KBM-7 (cell line): ENCODE data around the gene C5orf58.

Experiments
- DNase-seq: peaks from one replicate; pipeline ENCODE4 v3.0.0-alpha.2; 2015
- in situ Hi-C: fragments of 300-500 bp; cut with MboI; formaldehyde crosslinking; loops from 2 replicates; pipeline ENCODE4 v1.14.3; 2020; ENCODE audit warnings: low sequenced_read_pairs, low pct_unique_long_range_greater_than_20kb, mixed read lengths

C5orf58 gene

GRCh38 chr5:170249355-170249754 lies 16.6 kb downstream of the C5orf58 start:
- DNase-seq = no peak
- in situ Hi-C loops = no loop called here

GRCh38 chr5:170250810-170251317 lies 18.1 kb downstream of the C5orf58 start:
- DNase-seq = no peak
- in situ Hi-C loops = no loop called here

GRCh38 chr5:170251462-170251861 lies 18.7 kb downstream of the C5orf58 start:
- in situ Hi-C loops = no loop called here
- no peak for DNase-seq

- no peak for DNase-seq
- in situ Hi-C loops = no loop called here
Measured at GRCh38 chr5:170252109-170252508, 19.3 kb downstream of the C5orf58 start.

- in situ Hi-C loops = no loop called here
- DNase-seq = no peak
Measured at GRCh38 chr5:170252720-170253350, 20.1 kb downstream of the C5orf58 start.

GRCh38 chr5:170254056-170254455 lies 21.3 kb downstream of the C5orf58 start:
- DNase-seq = no peak
- in situ Hi-C loops = no loop called here

GRCh38 chr5:170256571-170256970 lies 23.8 kb downstream of the C5orf58 start:
- no peak for DNase-seq
- in situ Hi-C loops = no loop called here

- in situ Hi-C loops = no loop called here
- no peak for DNase-seq
Measured at GRCh38 chr5:170257370-170257769, 24.6 kb downstream of the C5orf58 start.

GRCh38 chr5:170261528-170262043 lies 28.8 kb downstream of the C5orf58 start:
- DNase-seq = no peak
- in situ Hi-C loops = no loop called here

GRCh38 chr5:170262061-170263045 lies 29.6 kb downstream of the C5orf58 start:
- DNase-seq = no peak
- in situ Hi-C loops = no loop called here

- in situ Hi-C loops = no loop called here
- no peak for DNase-seq
Measured at GRCh38 chr5:170263906-170264305, 31.1 kb downstream of the C5orf58 start.

- in situ Hi-C loops = no loop called here
Measured at GRCh38 chr5:170265522-170265921, 32.7 kb downstream of the C5orf58 start.

GRCh38 chr5:170266570-170267381 lies 34.0 kb downstream of the C5orf58 start:
- DNase-seq = no peak
- in situ Hi-C loops = no loop called here

More at GRCh38 chr5:170265522-170265921, 32.7 kb downstream of the C5orf58 start:
- no peak for DNase-seq

- in situ Hi-C loops = no loop called here
- peak; percentile 68 for DNase-seq
Measured at GRCh38 chr5:170267431-170268152, 34.8 kb downstream of the C5orf58 start.

- DNase-seq = no peak
- in situ Hi-C loops = no loop called here
Measured at GRCh38 chr5:170268153-170268689, 35.4 kb downstream of the C5orf58 start.

- in situ Hi-C loops = no loop called here
- DNase-seq = peak; percentile 92
Measured at GRCh38 chr5:170268884-170269283, 36.1 kb downstream of the C5orf58 start.

GRCh38 chr5:170269579-170269978 lies 36.8 kb downstream of the C5orf58 start:
- in situ Hi-C loops = no loop called here
- no peak for DNase-seq
